ENCODE data around the gene NCOA1.

The NCOA1 gene

GRCh38 chr2:24723665-24724064, 232.6 kb downstream of the NCOA1 start:
- no peaks in the 10 kb centered on the region for H3K4me1 Mint-ChIP-seq
- H3K4me3 Mint-ChIP-seq = no peak overlapping the region
- H3K9me3 Mint-ChIP-seq = no peaks in the 10 kb centered on the region
- no peaks in the 10 kb centered on the region for H3K27me3 Mint-ChIP-seq
- CTCF ChIA-PET = no interaction called here
- peaks cover 2% of the 10 kb centered on the region for H3K36me3 Mint-ChIP-seq
- no peak for DNase-seq
- no peak overlapping the region for H3K27ac Mint-ChIP-seq

- no peaks in the 10 kb centered on the region for H3K9me3 Mint-ChIP-seq
- no peaks in the 10 kb centered on the region for H3K27me3 Mint-ChIP-seq
- CTCF ChIA-PET = no interaction called here
- no peak overlapping the region for H3K4me3 Mint-ChIP-seq
- H3K27ac Mint-ChIP-seq = no peak overlapping the region
- no peak for DNase-seq
- H3K4me1 Mint-ChIP-seq = no peaks in the 10 kb centered on the region
- H3K36me3 Mint-ChIP-seq = peaks cover 3% of the 10 kb centered on the region
Observed at GRCh38 chr2:24724111-24724775, 233.2 kb downstream of the NCOA1 start.

GRCh38 chr2:24725956-24726355, 234.9 kb downstream of the NCOA1 start:
- no peak overlapping the region for H3K27ac Mint-ChIP-seq
- CTCF ChIA-PET = no interaction called here
- H3K27me3 Mint-ChIP-seq = no peaks in the 10 kb centered on the region
- no peaks in the 10 kb centered on the region for H3K4me1 Mint-ChIP-seq
- H3K9me3 Mint-ChIP-seq = no peaks in the 10 kb centered on the region
- no peak for DNase-seq
- H3K4me3 Mint-ChIP-seq = no peak overlapping the region
- H3K36me3 Mint-ChIP-seq = peaks cover 5% of the 10 kb centered on the region

GRCh38 chr2:24730481-24730880, 239.4 kb downstream of the NCOA1 start:
- H3K9me3 Mint-ChIP-seq = no peaks in the 10 kb centered on the region
- no peaks in the 10 kb centered on the region for H3K27me3 Mint-ChIP-seq
- no peak overlapping the region for H3K27ac Mint-ChIP-seq
- H3K4me1 Mint-ChIP-seq = no peaks in the 10 kb centered on the region
- H3K4me3 Mint-ChIP-seq = no peak overlapping the region
- DNase-seq = no peak
- peaks cover 5% of the 10 kb centered on the region for H3K36me3 Mint-ChIP-seq
- CTCF ChIA-PET = no interaction called here

GRCh38 chr2:24731040-24731439, 240.0 kb downstream of the NCOA1 start:
- CTCF ChIA-PET = no interaction called here
- Mint-ChIP-seq H3K36me3 (peaks cover 5% of the 10 kb centered on the region), H3K27ac (no peak overlapping the region), H3K4me3 (no peak overlapping the region), H3K9me3 (no peaks in the 10 kb centered on the region), H3K4me1 (no peaks in the 10 kb centered on the region), H3K27me3 (no peaks in the 10 kb centered on the region)
- DNase-seq = no peak

DNA sequence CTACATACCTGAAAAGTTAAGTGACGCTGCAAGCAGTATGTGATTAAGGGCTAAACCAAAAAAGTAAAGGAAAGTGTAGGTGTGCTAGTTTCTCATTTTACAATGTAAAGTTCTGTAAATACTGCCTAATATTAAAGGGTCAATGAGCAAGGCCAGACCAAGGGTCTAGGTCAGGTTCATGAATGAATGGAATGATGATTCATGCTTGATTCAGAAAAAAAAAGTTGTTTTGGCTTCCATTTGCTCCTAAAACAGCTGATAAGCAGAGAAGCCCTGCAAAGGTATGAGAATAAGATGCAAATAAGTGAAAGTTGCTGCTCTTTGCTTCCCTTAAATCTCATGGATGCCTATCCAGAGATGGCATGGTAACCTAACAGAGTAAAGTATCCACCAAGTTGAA, 240.9 kb downstream of the NCOA1 start:
- H3K27ac Mint-ChIP-seq = no peak overlapping the region
- no peaks in the 10 kb centered on the region for H3K4me1 Mint-ChIP-seq
- CTCF ChIA-PET = no interaction called here
- DNase-seq = no peak
- H3K4me3 Mint-ChIP-seq = no peak overlapping the region
- no peaks in the 10 kb centered on the region for H3K27me3 Mint-ChIP-seq
- H3K36me3 Mint-ChIP-seq = peaks cover 5% of the 10 kb centered on the region
- H3K9me3 Mint-ChIP-seq = no peaks in the 10 kb centered on the region

GRCh38 chr2:24734741-24735140, 243.7 kb downstream of the NCOA1 start:
- no peak overlapping the region for H3K27ac Mint-ChIP-seq
- no peaks in the 10 kb centered on the region for H3K36me3 Mint-ChIP-seq
- H3K9me3 Mint-ChIP-seq = no peaks in the 10 kb centered on the region
- H3K4me3 Mint-ChIP-seq = no peak overlapping the region
- CTCF ChIA-PET = no interaction called here
- H3K4me1 Mint-ChIP-seq = no peaks in the 10 kb centered on the region
- DNase-seq = no peak
- H3K27me3 Mint-ChIP-seq = no peaks in the 10 kb centered on the region

DNA sequence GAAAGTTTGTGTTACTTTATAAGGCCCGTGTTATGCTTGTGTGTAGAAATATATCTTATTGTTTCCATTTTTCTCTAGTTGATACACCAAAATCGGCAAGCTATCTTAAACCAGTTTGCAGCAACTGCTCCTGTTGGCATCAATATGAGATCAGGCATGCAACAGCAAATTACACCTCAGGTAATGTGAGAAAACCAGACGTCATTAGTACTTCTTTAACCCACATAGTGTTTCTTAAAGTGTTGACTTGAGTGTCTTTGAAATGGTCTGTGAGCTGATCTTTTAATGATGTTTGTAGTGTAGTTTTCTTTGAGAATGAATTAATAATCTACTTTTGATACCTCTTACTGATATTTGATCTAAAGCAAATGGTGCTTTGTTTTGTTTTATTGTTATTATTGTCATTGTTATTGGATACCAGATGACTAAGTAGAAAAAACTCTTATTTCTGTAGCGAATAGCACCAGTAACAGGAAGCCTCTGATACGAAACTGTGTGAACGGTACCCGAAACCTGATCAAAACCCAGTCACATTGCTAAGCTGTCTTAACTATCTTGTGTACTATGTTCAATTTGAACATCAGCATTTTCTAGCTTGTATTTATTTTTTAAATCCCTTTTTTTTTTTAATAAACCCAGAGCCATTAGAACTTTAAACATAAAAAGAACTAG, 248.4 kb downstream of the NCOA1 start:
- Mint-ChIP-seq H3K36me3 (peaks cover 8% of the 10 kb centered on the region), H3K9me3 (no peaks in the 10 kb centered on the region), H3K27ac (no peak overlapping the region), H3K4me1 (peaks cover 8% of the 10 kb centered on the region), H3K27me3 (no peaks in the 10 kb centered on the region), H3K4me3 (no peak overlapping the region)
- DNase-seq = no peak
- CTCF ChIA-PET = interaction anchor here (0.6 kb wide), 1 partner anchor 86 kb away, joined by 3 read pairs; no protein-coding TSS in a partner anchor

- no peaks in the 10 kb centered on the region for H3K9me3 Mint-ChIP-seq
- H3K36me3 Mint-ChIP-seq = peaks cover 8% of the 10 kb centered on the region
- H3K27ac Mint-ChIP-seq = no peak overlapping the region
- no peaks in the 10 kb centered on the region for H3K27me3 Mint-ChIP-seq
- no peak overlapping the region for H3K4me3 Mint-ChIP-seq
- H3K4me1 Mint-ChIP-seq = peaks cover 8% of the 10 kb centered on the region
- CTCF ChIA-PET = no interaction called here
- DNase-seq = no peak
Observed at GRCh38 chr2:24740142-24740541, 249.1 kb downstream of the NCOA1 start.

GRCh38 chr2:24742730-24743129, 251.7 kb downstream of the NCOA1 start:
- DNase-seq = no peak
- peaks cover 13% of the 10 kb centered on the region for H3K36me3 Mint-ChIP-seq
- no peak overlapping the region for H3K4me3 Mint-ChIP-seq
- peaks cover 8% of the 10 kb centered on the region for H3K4me1 Mint-ChIP-seq
- H3K27me3 Mint-ChIP-seq = no peaks in the 10 kb centered on the region
- H3K9me3 Mint-ChIP-seq = no peaks in the 10 kb centered on the region
- H3K27ac Mint-ChIP-seq = no peak overlapping the region
- CTCF ChIA-PET = interaction anchor here (1.0 kb wide), 1 partner anchor 11 kb away, joined by 3 read pairs; no protein-coding TSS in a partner anchor

DNA sequence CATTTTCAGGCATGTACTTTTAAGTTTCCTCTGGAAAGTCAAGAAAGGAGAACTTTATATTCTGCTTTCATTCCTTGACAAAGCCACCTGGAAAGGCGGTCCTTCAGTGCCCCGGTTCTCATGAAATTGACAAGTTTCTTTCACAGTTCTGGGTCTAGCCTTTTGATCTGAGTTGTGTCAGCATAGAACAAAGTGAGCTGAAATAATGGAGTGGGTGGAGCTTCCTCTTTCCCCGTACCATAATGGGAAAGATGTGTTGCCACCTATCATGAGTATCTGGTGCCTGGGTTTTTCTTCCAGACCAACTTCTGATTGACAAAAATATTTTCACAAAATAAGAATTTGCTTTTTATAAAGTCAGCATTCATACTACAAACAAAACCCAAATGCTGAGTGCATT, 252.9 kb downstream of the NCOA1 start:
- Mint-ChIP-seq H3K36me3 (peaks cover 13% of the 10 kb centered on the region), H3K27me3 (no peaks in the 10 kb centered on the region), H3K9me3 (no peaks in the 10 kb centered on the region), H3K4me1 (peaks cover 8% of the 10 kb centered on the region), H3K27ac (no peak overlapping the region), H3K4me3 (no peak overlapping the region)
- no peak for DNase-seq
- CTCF ChIA-PET = no interaction called here

DNA sequence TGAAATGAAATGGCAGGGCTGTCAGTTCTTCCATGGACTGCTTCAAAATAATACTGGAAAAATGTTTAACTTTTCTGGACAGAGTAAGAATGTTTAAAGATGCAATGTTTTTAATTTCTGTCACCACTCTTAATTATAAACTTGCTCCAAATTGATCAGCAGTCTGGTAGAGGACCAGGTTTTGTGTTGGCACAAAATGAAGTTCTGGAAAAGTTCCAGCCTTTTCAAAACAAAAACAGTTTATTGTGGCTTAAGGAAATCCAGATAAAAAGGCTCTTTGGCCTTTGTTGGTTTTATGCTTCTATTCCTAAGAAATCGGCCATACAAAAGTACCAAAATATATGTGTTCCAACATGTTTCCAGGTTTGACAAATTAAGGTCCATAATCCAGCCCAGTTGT, 253.3 kb downstream of the NCOA1 start:
- H3K4me3 Mint-ChIP-seq = no peak overlapping the region
- no peaks in the 10 kb centered on the region for H3K27me3 Mint-ChIP-seq
- CTCF ChIA-PET = no interaction called here
- peaks cover 8% of the 10 kb centered on the region for H3K4me1 Mint-ChIP-seq
- DNase-seq = no peak
- no peaks in the 10 kb centered on the region for H3K9me3 Mint-ChIP-seq
- H3K36me3 Mint-ChIP-seq = peaks cover 13% of the 10 kb centered on the region
- no peak overlapping the region for H3K27ac Mint-ChIP-seq

DNA sequence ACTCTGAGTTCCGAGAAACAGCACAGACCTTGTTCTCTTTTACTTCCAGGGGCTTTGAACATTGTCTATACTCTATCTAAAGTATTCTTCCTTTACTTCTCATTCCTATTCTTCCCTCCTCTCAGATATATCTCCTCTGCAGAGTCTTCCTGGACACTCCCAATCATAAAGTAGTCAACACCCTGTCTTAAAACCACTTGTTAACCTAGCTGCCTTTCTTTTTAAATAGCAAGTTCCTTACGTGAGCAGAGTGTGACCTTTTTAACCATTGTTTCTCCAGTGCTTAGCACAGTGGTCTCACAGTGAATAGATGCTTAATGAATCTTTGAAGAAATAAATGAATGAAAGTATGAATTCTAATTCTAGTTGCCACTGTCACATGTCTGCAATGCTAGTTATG, 254.8 kb downstream of the NCOA1 start:
- H3K4me3 Mint-ChIP-seq = no peak overlapping the region

GRCh38 chr2:24747299-24747698, 256.2 kb downstream of the NCOA1 start:
- no peak overlapping the region for H3K27ac Mint-ChIP-seq
- H3K9me3 Mint-ChIP-seq = no peaks in the 10 kb centered on the region
- DNase-seq = no peak
- no peaks in the 10 kb centered on the region for H3K27me3 Mint-ChIP-seq
- peaks cover 8% of the 10 kb centered on the region for H3K36me3 Mint-ChIP-seq
- H3K4me1 Mint-ChIP-seq = peaks cover 8% of the 10 kb centered on the region
- CTCF ChIA-PET = no interaction called here
- H3K4me3 Mint-ChIP-seq = no peak overlapping the region

More for the DNA sequence above, 254.8 kb downstream of the NCOA1 start:
- no peaks in the 10 kb centered on the region for H3K27me3 Mint-ChIP-seq
- DNase-seq = no peak
- CTCF ChIA-PET = no interaction called here
- no peaks in the 10 kb centered on the region for H3K9me3 Mint-ChIP-seq
- peaks cover 8% of the 10 kb centered on the region for H3K4me1 Mint-ChIP-seq
- no peak overlapping the region for H3K27ac Mint-ChIP-seq
- peaks cover 13% of the 10 kb centered on the region for H3K36me3 Mint-ChIP-seq

DNA sequence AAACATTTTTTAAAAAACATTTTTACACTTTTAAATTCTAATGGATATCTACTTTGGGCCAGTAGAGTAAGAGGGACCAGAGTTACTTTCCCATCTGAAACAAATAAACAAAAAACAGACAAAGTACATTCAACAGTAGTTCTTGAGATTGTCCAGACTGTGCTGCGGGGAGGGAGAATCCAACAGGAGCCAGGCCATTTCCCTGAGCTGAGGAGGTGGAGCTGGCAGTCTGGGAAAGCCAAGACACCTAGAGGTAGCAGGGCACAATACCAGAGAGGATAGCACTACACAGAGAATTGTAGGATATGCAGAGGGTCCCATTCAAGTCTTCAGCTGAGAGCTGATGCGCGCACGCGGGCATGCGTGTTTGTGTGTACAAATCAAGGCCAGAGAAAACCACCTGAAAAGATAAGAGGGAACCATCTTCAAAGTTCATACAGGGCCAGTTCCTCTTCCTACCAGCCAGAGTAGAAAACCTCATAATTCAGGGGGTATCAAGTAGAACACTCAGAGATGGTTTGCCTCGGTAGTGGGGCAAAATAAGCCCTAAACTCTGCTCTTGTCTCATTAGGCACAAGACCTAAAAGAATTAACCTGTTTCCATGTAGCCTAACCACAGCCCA, 258.1 kb downstream of the NCOA1 start:
- Mint-ChIP-seq H3K9me3 (no peaks in the 10 kb centered on the region), H3K27ac (no peak overlapping the region), H3K4me3 (no peak overlapping the region), H3K4me1 (no peaks in the 10 kb centered on the region), H3K27me3 (no peaks in the 10 kb centered on the region), H3K36me3 (peaks cover 5% of the 10 kb centered on the region)
- CTCF ChIA-PET = no interaction called here
- DNase-seq = no peak

Data from activated naive CD4-positive, alpha-beta T cell treated with anti-CD3 and anti-CD28 coated beads, Interleukin-2, amount 10 ng/mL, durations not matched to agents 7 days and 5 days (primary cell).